Kidney (tissue), 14 donors: ENCODE results near the gene NSMF. TPM values are rescaled to one million over a fixed set of nuclear protein-coding genes. Genes with fewer than 3 reads are reported as not detected.

ENCODE experiments used
- DNase-seq, 5 donors: peaks; one replicate each; pipeline ENCODE4 v3.0.0-alpha.2; 2013 to 2020
- FAIRE-seq: peaks from 2 replicates; lab custom pipeline; 2012; peaks lifted over from hg19 to GRCh38; lab: Jason Lieb, UNC
- H3K27ac ChIP-seq, 2 donors: one replicate each; pipeline ENCODE4 v1.7.0; 2013; ENCODE audit warnings: low read depth in 2 of 2, low read length in 2 of 2, inconsistent platforms in 1 of 2
- H3K27me3 ChIP-seq: one replicate; pipeline ENCODE4 v1.7.1; 2013; ENCODE audit warnings: low read length, inconsistent platforms; ENCODE audit not compliant: control insufficient read depth, insufficient read depth
- H3K36me3 ChIP-seq, 3 donors: one replicate each; pipeline versions ENCODE4 v1.7.0 to v1.7.1; 2013; ENCODE audit warnings: low read length in 3 of 3, control low read depth in 1 of 3, inconsistent platforms in 1 of 3; ENCODE audit not compliant: insufficient read depth in 3 of 3, control insufficient read depth in 2 of 3
- H3K4me1 ChIP-seq, 3 donors: one replicate each; pipeline versions ENCODE4 v1.7.0 to v1.7.1; 2013; ENCODE audit warnings: low read length in 3 of 3, inconsistent platforms in 1 of 3, low read depth in 1 of 3; ENCODE audit not compliant: control insufficient read depth in 2 of 3, insufficient read depth in 2 of 3
- H3K4me3 ChIP-seq, 3 donors: one replicate each; pipeline versions ENCODE4 v1.7.0 to v1.8.1; 2013; ENCODE audit warnings: low read length in 3 of 3, control low read depth in 1 of 3, inconsistent platforms in 1 of 3
- H3K9ac ChIP-seq, 3 donors: one replicate each; pipeline versions ENCODE4 v1.7.0 to v1.7.1; 2013; ENCODE audit warnings: low read length in 3 of 3, control low read depth in 1 of 3, inconsistent platforms in 1 of 3
- H3K9me3 ChIP-seq, 3 donors: one replicate each; pipeline versions ENCODE4 v1.7.0 to v1.7.1; 2013; ENCODE audit warnings: low read length in 3 of 3, control low read depth in 1 of 3, inconsistent platforms in 1 of 3; ENCODE audit not compliant: control insufficient read depth in 2 of 3, insufficient read depth in 1 of 3
- CTCF ChIP-seq: IDR thresholded peaks from 3 replicates; pipeline ENCODE4 v1.5.1; 2012; ENCODE audit warnings: mild to moderate bottlenecking, moderate library complexity, borderline replicate concordance; ENCODE audit not compliant: insufficient read depth; ENCODE audit errors: extremely low read depth
- intact Hi-C: fragments of 100-400 bp; cut with DNase I; formaldehyde crosslinking; loops from one replicate; pipeline ENCODE4 v1.11.1; 2022
- polyA plus RNA-seq: library from polyadenylated mRNA; stranded (reverse); fragments of 350-450 nt; fragmentation: Illumina TruSeq; extraction: RNeasy Lipid Tissue Mini Kit (QIAGEN cat#74804); gene quantifications from one replicate; pipeline ENCODE4 v1.2.3, GENCODE V29; 2014; ENCODE audit warnings: low read depth, low replicate concordance; ENCODE audit not compliant: insufficient read depth
- total RNA-seq: library from RNA; stranded (reverse); fragmentation: NEBNext Ultra II Directional; extraction: Animal tissue kit (Norgen Biotek cat#: 25700); gene quantifications from one replicate; pipeline ENCODE4 v1.2.1, GENCODE V29; 2021
- donor health status: control.
- donor health status: control.
- donor health status: control.
- donor health status: control.
- donor health status: control.
- donor health status: DM: yes; HTN: yes; CAD: no.
- donor health status: Normal renal cell carcinoma (clear cell type).

NSMF gene
- total and polyA plus RNA-seq, 2 donors from 2014 or later: 32.7 to 49.5 TPM

GRCh38 chr9:137505421-137506140 lies 46.4 kb upstream of the NSMF start:
- FAIRE-seq (no peak), DNase-seq (no peak)
- TF ChIP-seq CTCF: no peak
- no peaks in the 10 kb centered on the region for H3K9me3 ChIP-seq
- no peak overlapping the region for H3K9ac ChIP-seq
- H3K27ac ChIP-seq: no peak overlapping the region
- no peak overlapping the region for H3K4me3 ChIP-seq
- no peaks in the 10 kb centered on the region for H3K4me1 ChIP-seq
- H3K27me3 ChIP-seq: no peaks in the 10 kb centered on the region
- intact Hi-C loops: no loop called here
- no peaks in the 10 kb centered on the region for H3K36me3 ChIP-seq

GRCh38 chr9:137504432-137504777 lies 45.3 kb upstream of the NSMF start:
- no peak for DNase-seq
- no peak for TF ChIP-seq CTCF
- FAIRE-seq: no peak
- Histone ChIP-seq H3K36me3 (no peaks in the 10 kb centered on the region), H3K4me3 (no peak overlapping the region), H3K27ac (no peak overlapping the region), H3K27me3 (no peaks in the 10 kb centered on the region), H3K9ac (no peak overlapping the region), H3K9me3 (no peaks in the 10 kb centered on the region), H3K4me1 (no peaks in the 10 kb centered on the region)
- intact Hi-C loops: no loop called here

- Histone ChIP-seq H3K4me1 (no peaks in the 10 kb centered on the region), H3K4me3 (no peak overlapping the region), H3K36me3 (no peaks in the 10 kb centered on the region), H3K9me3 (no peaks in the 10 kb centered on the region), H3K27ac (no peak overlapping the region), H3K27me3 (no peaks in the 10 kb centered on the region), H3K9ac (no peak overlapping the region)
- TF ChIP-seq CTCF: no peak
- DNase-seq (peak in 1 of 5 donors; percentile 22), FAIRE-seq (no peak)
- intact Hi-C loops: no loop called here
These were observed 43.1 kb upstream of the NSMF start for GRCh38 chr9:137502008-137502911.
